IMR-90 (cell line): ENCODE measurements around the gene EPS8.

Experiments
- CEBPB ChIP-seq: IDR thresholded peaks from 2 replicates; pipeline ENCODE4 v1.6.1; 2012; ENCODE audit warnings: low read depth, low read length, improper control_type of control experiment
- MAFK ChIP-seq: IDR thresholded peaks from 2 replicates; pipeline ENCODE4 v1.6.1; 2012; ENCODE audit warnings: low read depth, low read length, improper control_type of control experiment
- MAZ ChIP-seq: IDR thresholded peaks from 2 replicates; pipeline ENCODE4 v1.6.1; 2012; ENCODE audit warnings: low read depth, mild to moderate bottlenecking, low read length, improper control_type of control experiment, moderate library complexity, borderline replicate concordance
- MXI1 ChIP-seq: IDR thresholded peaks from 2 replicates; pipeline ENCODE4 v1.6.1; 2012; ENCODE audit warnings: low read depth, mild to moderate bottlenecking, low read length, moderate library complexity, borderline replicate concordance
- RCOR1 ChIP-seq: IDR thresholded peaks from 2 replicates; pipeline ENCODE4 v1.6.1; 2012; ENCODE audit warnings: mild to moderate bottlenecking, low read length, improper control_type of control experiment; ENCODE audit not compliant: insufficient replicate concordance
- TF ChIP-seq, protein P1 (sequence below): conservative IDR thresholded peaks from 2 replicates; pipeline ENCODE4 v1.5.1; 2012; ENCODE audit warnings: mild to moderate bottlenecking, low read depth, low read length, improper control_type of control experiment

DNA sequence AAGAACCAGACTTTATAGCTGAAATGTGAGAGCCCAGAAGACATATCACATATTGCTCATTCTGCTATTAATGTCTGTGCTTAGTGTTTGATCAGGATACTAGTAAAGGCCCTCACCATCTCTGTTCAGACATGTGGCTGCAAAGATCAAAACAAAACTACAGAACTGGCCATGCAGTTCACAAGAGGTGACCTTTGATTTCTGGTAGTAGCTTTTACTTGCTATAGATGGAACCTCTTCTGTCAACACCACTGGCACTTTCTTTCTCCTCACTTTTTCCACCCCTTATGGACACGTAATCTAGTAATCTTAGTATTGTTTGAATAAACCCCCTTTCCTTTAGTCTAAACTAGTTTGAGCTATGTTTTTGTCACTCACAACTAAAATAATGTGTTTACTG is 214.8 kb downstream of the EPS8 start:
- TF ChIP-seq, protein P1, sequence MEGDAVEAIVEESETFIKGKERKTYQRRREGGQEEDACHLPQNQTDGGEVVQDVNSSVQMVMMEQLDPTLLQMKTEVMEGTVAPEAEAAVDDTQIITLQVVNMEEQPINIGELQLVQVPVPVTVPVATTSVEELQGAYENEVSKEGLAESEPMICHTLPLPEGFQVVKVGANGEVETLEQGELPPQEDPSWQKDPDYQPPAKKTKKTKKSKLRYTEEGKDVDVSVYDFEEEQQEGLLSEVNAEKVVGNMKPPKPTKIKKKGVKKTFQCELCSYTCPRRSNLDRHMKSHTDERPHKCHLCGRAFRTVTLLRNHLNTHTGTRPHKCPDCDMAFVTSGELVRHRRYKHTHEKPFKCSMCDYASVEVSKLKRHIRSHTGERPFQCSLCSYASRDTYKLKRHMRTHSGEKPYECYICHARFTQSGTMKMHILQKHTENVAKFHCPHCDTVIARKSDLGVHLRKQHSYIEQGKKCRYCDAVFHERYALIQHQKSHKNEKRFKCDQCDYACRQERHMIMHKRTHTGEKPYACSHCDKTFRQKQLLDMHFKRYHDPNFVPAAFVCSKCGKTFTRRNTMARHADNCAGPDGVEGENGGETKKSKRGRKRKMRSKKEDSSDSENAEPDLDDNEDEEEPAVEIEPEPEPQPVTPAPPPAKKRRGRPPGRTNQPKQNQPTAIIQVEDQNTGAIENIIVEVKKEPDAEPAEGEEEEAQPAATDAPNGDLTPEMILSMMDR: no peak
- TF ChIP-seq MXI1 (no peak), RCOR1 (no peak), MAZ (no peak), MAFK (no peak), CEBPB (no peak)
